SK-N-SH treated with all-trans-retinoic acid at 6 μM for 48 hours (cell line): ENCODE results near the gene TERB1.

Experiments used
- ATAC-seq: fragments of 200-7000 bp; cut with Tn5 transposase; 3 replicates; pipeline ENCODE4 v1.9.1; 2020; ENCODE audit warnings: mild to moderate bottlenecking, moderate library complexity
- ARNTL ChIP-seq: fragments of 450-650 bp; formaldehyde crosslinking; IDR thresholded peaks from 2 replicates; pipeline ENCODE4 v1.5.0; 2020; ENCODE audit warnings: low read depth, mild to moderate bottlenecking, moderate library complexity, borderline replicate concordance
- CREB5 ChIP-seq: fragments of 250-450 bp; sonication (Bioruptor Pico); IDR thresholded peaks from 2 replicates; pipeline ENCODE4 v1.5.1; 2020; ENCODE audit warnings: low read depth, mild to moderate bottlenecking, moderate library complexity
- CSDC2 ChIP-seq: fragments of 250-450 bp; sonication (Bioruptor Pico); IDR thresholded peaks from 2 replicates; pipeline ENCODE4 v1.5.0; 2020; ENCODE audit warnings: mild to moderate bottlenecking, moderate library complexity
- CSRNP3 ChIP-seq: fragments of 250-450 bp; sonication (Bioruptor Pico); IDR thresholded peaks from 2 replicates; pipeline ENCODE4 v1.5.1; 2021; ENCODE audit warnings: mild to moderate bottlenecking, moderate library complexity
- ESRRG ChIP-seq: fragments of 250-450 bp; sonication (Bioruptor Pico); IDR thresholded peaks from 2 replicates; pipeline ENCODE4 v1.6.1; 2021; ENCODE audit warnings: mild to moderate bottlenecking
- GLIS3 ChIP-seq: fragments of 250-450 bp; sonication (Bioruptor Pico); IDR thresholded peaks from 2 replicates; pipeline ENCODE4 v1.5.0; 2020; ENCODE audit warnings: mild to moderate bottlenecking, moderate library complexity
- ISL1 ChIP-seq: fragments of 250-450 bp; sonication (Bioruptor Pico); IDR thresholded peaks from 2 replicates; pipeline ENCODE4 v2.1.2; 2022; ENCODE audit warnings: mild to moderate bottlenecking, moderate library complexity
- OSR1 ChIP-seq: fragments of 250-450 bp; sonication (Bioruptor Pico); IDR thresholded peaks from 2 replicates; pipeline ENCODE4 v1.8.0; 2022; ENCODE audit warnings: moderate library complexity, mild to moderate bottlenecking, inconsistent platforms
- PATZ1 ChIP-seq: fragments of 250-450 bp; sonication (Bioruptor Pico); IDR thresholded peaks from 2 replicates; pipeline ENCODE4 v1.8.0; 2020; ENCODE audit warnings: mild to moderate bottlenecking, moderate library complexity, borderline replicate concordance
- POU6F1 ChIP-seq: fragments of 250-450 bp; sonication (Bioruptor Pico); IDR thresholded peaks from 2 replicates; pipeline ENCODE4 v1.8.0; 2021; ENCODE audit warnings: low read depth, mild to moderate bottlenecking, moderate library complexity, borderline replicate concordance
- PPARA ChIP-seq: fragments of 250-450 bp; sonication (Bioruptor Pico); IDR thresholded peaks from 2 replicates; pipeline ENCODE4 v1.5.0; 2020; ENCODE audit warnings: mild to moderate bottlenecking, borderline replicate concordance
- RARB ChIP-seq: fragments of 250-450 bp; sonication (Bioruptor Pico); IDR thresholded peaks from 2 replicates; pipeline ENCODE4 v1.8.0; 2021; ENCODE audit warnings: mild to moderate bottlenecking, moderate library complexity
- SNAI2 ChIP-seq: fragments of 250-450 bp; sonication (Bioruptor Pico); IDR thresholded peaks from 2 replicates; pipeline ENCODE4 v1.5.0; 2020; ENCODE audit warnings: mild to moderate bottlenecking, moderate library complexity
- TCF4 ChIP-seq: fragments of 250-450 bp; sonication (Bioruptor Pico); IDR thresholded peaks from 2 replicates; pipeline ENCODE4 v1.8.0; 2021; ENCODE audit warnings: mild to moderate bottlenecking, moderate library complexity, borderline replicate concordance
- TOX ChIP-seq: fragments of 250-450 bp; sonication (Bioruptor Pico); IDR thresholded peaks from 2 replicates; pipeline ENCODE4 v1.8.0; 2021; ENCODE audit warnings: mild to moderate bottlenecking, moderate library complexity, borderline replicate concordance
- TSHZ2 ChIP-seq: fragments of 250-450 bp; sonication (Bioruptor Pico); IDR thresholded peaks from 2 replicates; pipeline ENCODE4 v1.5.0; 2020; ENCODE audit warnings: mild to moderate bottlenecking, moderate library complexity
- ZC3H10 ChIP-seq: fragments of 250-450 bp; sonication (Bioruptor Pico); IDR thresholded peaks from 2 replicates; pipeline ENCODE4 v1.5.1; 2021; ENCODE audit warnings: mild to moderate bottlenecking, moderate library complexity
- ZFP3 ChIP-seq: fragments of 250-450 bp; sonication (Bioruptor Pico); IDR thresholded peaks from 2 replicates; pipeline ENCODE4 v1.5.0; 2020; ENCODE audit warnings: mild to moderate bottlenecking, moderate library complexity
- ZFP30 ChIP-seq: fragments of 450-650 bp; formaldehyde crosslinking; IDR thresholded peaks from 2 replicates; pipeline ENCODE4 v1.5.0; 2022; ENCODE audit warnings: mild to moderate bottlenecking, moderate library complexity
- ZNF70 ChIP-seq: fragments of 450-650 bp; formaldehyde crosslinking; IDR thresholded peaks from 2 replicates; pipeline ENCODE4 v1.5.0; 2020; ENCODE audit warnings: mild to moderate bottlenecking, moderate library complexity
- ZNF8 ChIP-seq: fragments of 450-650 bp; formaldehyde crosslinking; IDR thresholded peaks from 2 replicates; pipeline ENCODE4 v1.5.0; 2020; ENCODE audit warnings: mild to moderate bottlenecking, moderate library complexity

TERB1 gene

GRCh38 chr16:66776457-66776856 is 24.9 kb downstream of the TERB1 start:
- no peak for ATAC-seq
- TF ChIP-seq ESRRG (CRISPR knock-in tag) (no peak), ISL1 (CRISPR knock-in tag) (no peak), PATZ1 (CRISPR knock-in tag) (no peak), POU6F1 (CRISPR knock-in tag) (no peak), ZFP3 (CRISPR knock-in tag) (no peak), TCF4 (CRISPR knock-in tag) (no peak), ARNTL (CRISPR knock-in tag) (no peak), CREB5 (CRISPR knock-in tag) (no peak)

GRCh38 chr16:66774981-66775380 is 26.4 kb downstream of the TERB1 start:
- TF ChIP-seq CREB5 (CRISPR knock-in tag), result no peak
- no peak for TF ChIP-seq ZFP3 (CRISPR knock-in tag)
- no peak for TF ChIP-seq ZFP30 (CRISPR knock-in tag)
- no peak for TF ChIP-seq ZNF70 (CRISPR knock-in tag)
- ATAC-seq, result no peak

- TF ChIP-seq ZNF70 (CRISPR knock-in tag) (no peak), POU6F1 (CRISPR knock-in tag) (no peak), ESRRG (CRISPR knock-in tag) (no peak), SNAI2 (no peak), PPARA (CRISPR knock-in tag) (no peak), ZFP3 (CRISPR knock-in tag) (no peak), ARNTL (CRISPR knock-in tag) (no peak), RARB (CRISPR knock-in tag) (no peak), ISL1 (CRISPR knock-in tag) (no peak), TOX (no peak), CSDC2 (CRISPR knock-in tag) (no peak), TSHZ2 (CRISPR knock-in tag) (no peak), ZNF8 (no peak), CSRNP3 (no peak), PATZ1 (CRISPR knock-in tag) (no peak), ZC3H10 (CRISPR knock-in tag) (no peak), GLIS3 (no peak), OSR1 (CRISPR knock-in tag) (no peak)
- TF ChIP-seq, all 23 proteins: peak for 0
- no peak for ATAC-seq
Measured at GRCh38 chr16:66758086-66758485, 43.3 kb downstream of the TERB1 start.
